Ovary (tissue), 3 donors: ENCODE data around the gene RASGRP3.

Source experiments
- EP300 ChIP-seq: sonication (generic); formaldehyde crosslinking; IDR thresholded peaks from one replicate; pipeline ENCODE4 v1.6.1; 2017; ENCODE audit warnings: antibody characterized with exemption
- POLR2A ChIP-seq: fragments of 450-650 bp; IDR thresholded peaks from one replicate; pipeline ENCODE4 v1.6.1; 2017; ENCODE audit warnings: antibody characterized with exemption, mild to moderate bottlenecking, moderate library complexity
- TF ChIP-seq, protein P1 (sequence below), 3 donors: fragments of 450-650 bp in 2 of 3; fragments of 200-600 bp in 1 of 3; IDR thresholded peaks; one replicate each; pipeline versions ENCODE4 v1.5.1 to v1.8.0; 2016 to 2022; ENCODE audit warnings: antibody characterized with exemption in 3 of 3, mild to moderate bottlenecking in 1 of 3
- donor health status: DM: no; HTN: no; CAD: no.

DNA sequence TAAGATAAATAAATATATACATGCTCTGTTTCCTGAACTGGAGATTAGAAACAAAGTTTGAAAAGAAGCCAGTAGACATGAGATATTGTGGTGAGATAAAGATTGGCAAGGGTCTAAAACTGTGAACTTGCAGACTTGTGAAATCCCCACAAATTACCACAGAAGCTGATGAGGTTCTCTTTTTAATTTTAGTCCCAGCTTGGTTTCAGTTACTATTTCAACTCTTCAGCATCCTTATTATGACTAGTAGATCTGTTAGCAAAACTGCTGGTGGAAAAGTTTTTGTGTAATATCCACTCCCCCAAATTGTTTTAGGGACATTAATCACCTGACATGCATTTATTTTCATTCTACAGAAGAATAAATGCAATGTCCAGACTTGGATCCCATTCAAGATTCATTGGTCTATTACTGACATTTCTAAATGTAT is 20.8 kb downstream of the RASGRP3 start:
- TF ChIP-seq, protein P1, sequence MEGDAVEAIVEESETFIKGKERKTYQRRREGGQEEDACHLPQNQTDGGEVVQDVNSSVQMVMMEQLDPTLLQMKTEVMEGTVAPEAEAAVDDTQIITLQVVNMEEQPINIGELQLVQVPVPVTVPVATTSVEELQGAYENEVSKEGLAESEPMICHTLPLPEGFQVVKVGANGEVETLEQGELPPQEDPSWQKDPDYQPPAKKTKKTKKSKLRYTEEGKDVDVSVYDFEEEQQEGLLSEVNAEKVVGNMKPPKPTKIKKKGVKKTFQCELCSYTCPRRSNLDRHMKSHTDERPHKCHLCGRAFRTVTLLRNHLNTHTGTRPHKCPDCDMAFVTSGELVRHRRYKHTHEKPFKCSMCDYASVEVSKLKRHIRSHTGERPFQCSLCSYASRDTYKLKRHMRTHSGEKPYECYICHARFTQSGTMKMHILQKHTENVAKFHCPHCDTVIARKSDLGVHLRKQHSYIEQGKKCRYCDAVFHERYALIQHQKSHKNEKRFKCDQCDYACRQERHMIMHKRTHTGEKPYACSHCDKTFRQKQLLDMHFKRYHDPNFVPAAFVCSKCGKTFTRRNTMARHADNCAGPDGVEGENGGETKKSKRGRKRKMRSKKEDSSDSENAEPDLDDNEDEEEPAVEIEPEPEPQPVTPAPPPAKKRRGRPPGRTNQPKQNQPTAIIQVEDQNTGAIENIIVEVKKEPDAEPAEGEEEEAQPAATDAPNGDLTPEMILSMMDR (IDR thresholded peaks at IDR 0.05): no peak
- TF ChIP-seq POLR2A (no peak), EP300 (no peak)
